Breast epithelium (tissue), 3 donors: Measurements from ENCODE around the gene EFEMP1.

ENCODE experiments used
- POLR2A ChIP-seq: fragments of 450-650 bp; IDR thresholded peaks from one replicate; pipeline ENCODE4 v1.6.1; 2016; ENCODE audit warnings: antibody characterized with exemption, mild to moderate bottlenecking, moderate library complexity
- POLR2AphosphoS5 ChIP-seq, 3 donors: sonication (generic); formaldehyde crosslinking; IDR thresholded peaks; one replicate each; pipeline ENCODE4 v1.6.1; 2017; ENCODE audit warnings: antibody characterized with exemption in 3 of 3
- TF ChIP-seq, protein P1 (sequence below), 3 donors: fragments of 450-650 bp; IDR thresholded peaks; one replicate each; pipeline ENCODE4 v1.5.1; 2016 to 2017; ENCODE audit warnings: antibody characterized with exemption in 3 of 3, mild to moderate bottlenecking in 3 of 3, moderate library complexity in 3 of 3

DNA sequence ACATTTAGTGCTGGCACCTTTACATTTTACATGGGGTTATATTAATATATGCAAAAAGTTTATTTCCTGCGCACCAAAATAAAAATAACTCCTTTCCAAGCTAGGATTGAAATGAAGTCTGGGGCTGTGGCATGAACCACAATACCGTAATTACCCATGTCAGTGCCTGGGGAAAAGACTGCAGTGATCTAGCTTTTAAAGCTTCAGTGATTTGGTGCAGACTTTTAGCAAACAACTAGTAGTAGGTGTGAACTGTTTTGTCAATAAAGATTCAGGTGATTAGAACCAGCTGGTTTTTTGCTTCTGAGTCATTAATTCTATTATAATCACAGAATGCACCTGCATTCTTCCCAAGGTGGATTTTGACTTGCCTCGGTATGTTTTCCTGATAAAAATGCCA is 21.2 kb downstream of the EFEMP1 start:
- TF ChIP-seq POLR2AphosphoS5 (IDR thresholded peaks at IDR 0.05) (no peak), POLR2A (no peak)
- TF ChIP-seq, protein P1, sequence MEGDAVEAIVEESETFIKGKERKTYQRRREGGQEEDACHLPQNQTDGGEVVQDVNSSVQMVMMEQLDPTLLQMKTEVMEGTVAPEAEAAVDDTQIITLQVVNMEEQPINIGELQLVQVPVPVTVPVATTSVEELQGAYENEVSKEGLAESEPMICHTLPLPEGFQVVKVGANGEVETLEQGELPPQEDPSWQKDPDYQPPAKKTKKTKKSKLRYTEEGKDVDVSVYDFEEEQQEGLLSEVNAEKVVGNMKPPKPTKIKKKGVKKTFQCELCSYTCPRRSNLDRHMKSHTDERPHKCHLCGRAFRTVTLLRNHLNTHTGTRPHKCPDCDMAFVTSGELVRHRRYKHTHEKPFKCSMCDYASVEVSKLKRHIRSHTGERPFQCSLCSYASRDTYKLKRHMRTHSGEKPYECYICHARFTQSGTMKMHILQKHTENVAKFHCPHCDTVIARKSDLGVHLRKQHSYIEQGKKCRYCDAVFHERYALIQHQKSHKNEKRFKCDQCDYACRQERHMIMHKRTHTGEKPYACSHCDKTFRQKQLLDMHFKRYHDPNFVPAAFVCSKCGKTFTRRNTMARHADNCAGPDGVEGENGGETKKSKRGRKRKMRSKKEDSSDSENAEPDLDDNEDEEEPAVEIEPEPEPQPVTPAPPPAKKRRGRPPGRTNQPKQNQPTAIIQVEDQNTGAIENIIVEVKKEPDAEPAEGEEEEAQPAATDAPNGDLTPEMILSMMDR (IDR thresholded peaks at IDR 0.05): no peak
